GM13977 (cell line): ENCODE results near the gene HLA-A.
"Not testable (repeated sequence)": the region's sequence is repeated elsewhere in the genome, so short reads cannot be mapped to it uniquely, and the experiment has no call there.

ENCODE experiments used
- DNase-seq: peaks from one replicate; pipeline ENCODE4 v3.0.0; 2012; ENCODE audit warnings: low spot score
- in situ Hi-C: fragments of 300-500 bp; cut with MboI; formaldehyde crosslinking; loops from one replicate; pipeline ENCODE4 v1.12.0; 2022; ENCODE audit warnings: low sequenced_read_pairs, low pct_unique_long_range_greater_than_20kb, mixed read lengths, inconsistent platforms; ENCODE audit not compliant: unreplicated experiment
- TF ChIP-seq, protein P1 (sequence below): IDR thresholded peaks from 2 replicates; pipeline ENCODE4 v1.5.1; 2012; ENCODE audit warnings: mild to moderate bottlenecking, control low read depth; ENCODE audit not compliant: insufficient read depth; ENCODE audit errors: extremely low read depth, missing control alignments

HLA-A gene

DNA sequence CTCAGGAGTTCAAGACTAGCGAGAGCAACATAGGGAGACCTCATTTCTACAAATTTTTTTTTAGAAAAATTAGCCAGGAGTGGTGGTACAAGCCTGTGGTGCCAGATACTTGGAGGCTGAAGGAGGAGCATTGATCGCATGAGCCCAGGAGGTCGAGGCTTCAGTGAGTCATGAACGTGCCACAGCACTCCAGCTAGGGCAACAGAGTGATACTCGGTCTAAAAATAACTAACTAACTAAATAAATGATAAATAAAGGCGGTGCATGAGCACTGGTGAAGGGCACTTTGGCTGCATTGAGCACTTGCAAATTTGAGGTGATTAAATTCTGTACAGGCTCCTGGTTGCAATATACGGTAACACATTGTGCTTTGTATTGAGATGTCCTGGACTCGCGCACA lies 13.5 kb downstream of the HLA-A start:
- in situ Hi-C loops = no loop called here
- TF ChIP-seq, protein P1, sequence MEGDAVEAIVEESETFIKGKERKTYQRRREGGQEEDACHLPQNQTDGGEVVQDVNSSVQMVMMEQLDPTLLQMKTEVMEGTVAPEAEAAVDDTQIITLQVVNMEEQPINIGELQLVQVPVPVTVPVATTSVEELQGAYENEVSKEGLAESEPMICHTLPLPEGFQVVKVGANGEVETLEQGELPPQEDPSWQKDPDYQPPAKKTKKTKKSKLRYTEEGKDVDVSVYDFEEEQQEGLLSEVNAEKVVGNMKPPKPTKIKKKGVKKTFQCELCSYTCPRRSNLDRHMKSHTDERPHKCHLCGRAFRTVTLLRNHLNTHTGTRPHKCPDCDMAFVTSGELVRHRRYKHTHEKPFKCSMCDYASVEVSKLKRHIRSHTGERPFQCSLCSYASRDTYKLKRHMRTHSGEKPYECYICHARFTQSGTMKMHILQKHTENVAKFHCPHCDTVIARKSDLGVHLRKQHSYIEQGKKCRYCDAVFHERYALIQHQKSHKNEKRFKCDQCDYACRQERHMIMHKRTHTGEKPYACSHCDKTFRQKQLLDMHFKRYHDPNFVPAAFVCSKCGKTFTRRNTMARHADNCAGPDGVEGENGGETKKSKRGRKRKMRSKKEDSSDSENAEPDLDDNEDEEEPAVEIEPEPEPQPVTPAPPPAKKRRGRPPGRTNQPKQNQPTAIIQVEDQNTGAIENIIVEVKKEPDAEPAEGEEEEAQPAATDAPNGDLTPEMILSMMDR = no peak

DNA sequence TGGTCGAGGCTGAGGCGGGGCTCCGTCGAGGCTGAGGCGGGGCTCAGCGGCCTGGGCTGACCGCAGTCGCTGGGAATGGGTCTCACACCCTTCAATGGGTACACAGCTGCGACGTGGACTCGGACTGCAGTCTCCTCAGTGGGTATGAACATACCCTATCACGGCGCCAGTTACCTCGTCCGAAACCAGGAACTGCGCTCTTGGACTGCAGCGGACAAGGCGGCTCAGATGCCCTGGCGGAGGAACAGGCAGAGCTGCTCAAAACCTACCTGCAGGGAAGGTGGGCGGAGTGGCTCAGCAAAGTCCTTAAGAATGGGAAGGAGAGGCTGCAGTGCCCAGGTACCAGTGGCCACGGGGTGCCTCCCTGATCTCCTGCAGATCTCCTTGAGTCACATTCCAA lies 14.2 kb downstream of the HLA-A start:
- no peak for DNase-seq
- in situ Hi-C loops = no loop called here
- TF ChIP-seq, protein P1 = no peak

More for the DNA sequence above, 13.5 kb downstream of the HLA-A start:
- DNase-seq = no peak

DNA sequence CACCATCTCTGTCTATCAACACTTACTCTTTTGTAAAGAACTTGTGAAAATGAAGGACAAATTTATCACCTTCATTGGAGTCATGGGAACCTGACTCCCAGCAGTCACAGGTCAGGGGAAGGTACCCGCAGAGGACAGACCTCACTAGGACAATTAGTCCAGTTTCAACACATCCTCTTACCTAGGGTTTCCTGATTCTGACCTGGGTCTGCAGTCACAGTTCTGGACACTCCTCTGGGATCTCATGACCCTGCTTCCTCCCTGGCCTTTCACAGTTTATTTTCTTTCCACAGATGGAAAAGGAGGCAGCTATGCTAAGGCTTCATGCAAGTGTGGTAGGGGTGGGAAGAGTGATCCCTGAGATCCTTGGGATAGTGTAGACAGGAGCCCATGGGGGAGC lies 15.7 kb downstream of the HLA-A start:
- TF ChIP-seq, protein P1 = no peak
- in situ Hi-C loops = no loop called here
- DNase-seq = no peak

DNA sequence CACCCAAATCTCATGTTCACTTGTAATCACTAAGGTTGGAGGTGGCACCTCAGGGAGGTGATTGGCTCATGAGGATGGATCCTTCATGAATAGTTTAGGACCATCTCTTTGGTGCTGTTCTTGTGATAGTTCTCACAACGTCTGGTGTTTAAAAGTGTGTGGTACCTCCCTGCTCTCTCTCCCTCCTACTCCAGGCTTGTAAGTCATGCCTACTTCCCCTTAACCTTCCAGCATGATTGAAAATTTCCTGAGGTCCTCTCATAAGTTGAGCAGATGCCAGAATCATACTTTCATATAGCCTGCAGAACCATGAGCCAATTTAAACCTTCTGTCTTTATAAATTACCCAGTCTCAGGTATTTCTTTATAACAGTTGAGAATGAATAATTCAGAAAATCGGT lies 16.6 kb downstream of the HLA-A start:
- in situ Hi-C loops = no loop called here
- TF ChIP-seq, protein P1 = no peak

DNA sequence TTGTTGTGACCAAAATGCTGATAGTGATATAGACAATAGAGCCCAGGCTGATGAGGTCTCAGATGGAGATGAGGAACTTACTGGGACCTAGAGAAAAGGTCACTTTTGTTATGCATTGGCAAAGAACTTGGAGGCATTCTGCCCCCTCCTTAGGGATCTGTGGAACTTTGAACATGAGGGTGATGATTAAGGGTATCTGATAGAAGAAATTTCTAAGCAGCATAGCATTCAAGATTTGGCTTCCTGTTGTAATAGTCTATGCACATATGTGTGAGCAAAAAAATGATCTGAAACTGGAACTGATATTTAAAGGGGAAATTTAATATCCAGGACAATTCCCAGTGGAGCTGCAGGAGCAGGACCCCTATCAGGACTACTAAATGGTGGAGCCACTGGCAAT lies 17.1 kb downstream of the HLA-A start:
- TF ChIP-seq, protein P1 = no peak
- in situ Hi-C loops = no loop called here
- no peak for DNase-seq

More for the DNA sequence above, 16.6 kb downstream of the HLA-A start:
- DNase-seq = no peak

DNA sequence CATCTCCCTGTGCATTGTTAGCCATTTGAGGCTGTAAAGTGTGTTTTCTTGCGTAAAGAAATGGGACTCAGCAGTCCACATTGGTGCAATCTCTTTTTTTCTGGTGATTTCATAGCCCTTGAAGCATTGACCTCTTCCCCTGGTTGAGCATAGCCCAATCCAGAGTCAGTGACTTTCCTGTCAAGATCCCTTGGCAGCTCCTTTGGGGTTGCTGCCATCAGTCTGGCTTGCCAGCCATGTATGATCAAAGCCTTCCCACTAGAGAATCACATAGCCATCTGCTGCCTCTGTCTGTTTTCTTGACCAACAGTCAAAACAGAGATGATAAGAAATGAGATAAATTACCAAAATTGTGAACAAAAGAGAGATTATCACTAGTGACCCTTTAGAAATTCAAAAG lies 19.6 kb downstream of the HLA-A start:
- no peak for DNase-seq
- TF ChIP-seq, protein P1 = no peak
- in situ Hi-C loops = no loop called here

DNA sequence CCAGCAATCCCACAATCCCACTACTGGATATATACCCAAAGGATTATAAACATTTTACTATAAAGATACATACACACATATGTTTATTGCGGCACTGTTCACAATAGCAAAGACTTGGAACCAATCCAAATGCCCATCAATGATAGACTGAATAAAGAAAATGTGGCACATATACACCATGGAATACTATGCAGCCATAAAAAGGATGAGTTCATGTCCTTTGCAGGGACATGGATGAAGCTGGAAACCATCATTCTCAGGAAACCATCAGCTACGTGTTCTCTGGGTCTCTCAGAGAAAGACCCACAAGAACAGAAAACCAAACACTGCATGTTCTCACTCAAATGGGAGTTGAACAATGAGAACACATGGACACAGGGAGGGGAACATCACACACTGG lies 21.4 kb downstream of the HLA-A start:
- DNase-seq, in situ Hi-C loops: not testable (repeated sequence)
